SK-N-MC (cell line): ENCODE data around the gene DPYSL4.

Experiments
- EZH2 ChIP-seq: fragments of 200-600 bp; sonication (generic); IDR thresholded peaks from one replicate; pipeline ENCODE4 v1.6.1; 2017; ENCODE audit warnings: antibody characterized with exemption
- FOXP2 ChIP-seq: optimal IDR thresholded peaks from 2 replicates; pipeline ENCODE3; 2011; ENCODE audit warnings: mild to moderate bottlenecking, moderate library complexity; ENCODE audit not compliant: insufficient read depth; ENCODE audit errors: extremely low read length, control extremely low read depth

- no peak for TF ChIP-seq EZH2
- no peak for TF ChIP-seq FOXP2
Measured at GRCh38 chr10:132179551-132180392, 7.0 kb upstream of the DPYSL4 start.
